ENCODE results near the gene EPHA3.

Gene EPHA3

GRCh38 chr3:89506462-89507103, 399.2 kb downstream of the EPHA3 start:
- no peak for TF ChIP-seq CTCF (IDR thresholded peaks at IDR 0.05; ENCODE audit: low read depth, low read length)
- no peak for DNase-seq (ENCODE audit: extremely low read depth, low read depth)

GRCh38 chr3:89521328-89521727, 413.9 kb downstream of the EPHA3 start:
- no peak for DNase-seq (ENCODE audit: extremely low read depth, low read depth)
- TF ChIP-seq CTCF (IDR thresholded peaks at IDR 0.05; ENCODE audit: low read depth, low read length), result no peak

GRCh38 chr3:89522155-89522554, 414.7 kb downstream of the EPHA3 start:
- no peak for TF ChIP-seq CTCF (IDR thresholded peaks at IDR 0.05; ENCODE audit: low read depth, low read length)
- no peak for DNase-seq (ENCODE audit: extremely low read depth, low read depth)

- DNase-seq (ENCODE audit: extremely low read depth, low read depth), result no peak
- TF ChIP-seq CTCF (IDR thresholded peaks at IDR 0.05; ENCODE audit: low read depth, low read length), result no peak
Observed at GRCh38 chr3:89525609-89526008, 418.2 kb downstream of the EPHA3 start.

- no peak; the same call in 1 of the 2 replicates for TF ChIP-seq CTCF (IDR thresholded peaks at IDR 0.05; ENCODE audit: low read depth, low read length)
- no peak for DNase-seq (ENCODE audit: extremely low read depth, low read depth)
Observed at GRCh38 chr3:89527736-89528305, 420.4 kb downstream of the EPHA3 start.

Data from AG09319 (cell line).